Hepatocyte (in vitro differentiated cells): Measurements from ENCODE around the gene TMEM141. TPM values are rescaled to one million over a fixed set of nuclear protein-coding genes. Genes with fewer than 3 reads are reported as not detected.

Experiments used
- DNase-seq: peaks from one replicate; pipeline ENCODE4 v3.0.0-alpha.2; 2016; ENCODE audit warnings: low spot score
- H2AFZ ChIP-seq: fragments of 200-600 bp; sonication (generic); 2 replicates; pipeline ENCODE4 v1.6.0; 2016; ENCODE audit warnings: antibody characterized with exemption, mild to moderate bottlenecking
- H3K27ac ChIP-seq: fragments of 200-600 bp; sonication (generic); 2 replicates; pipeline ENCODE4 v1.5.1; 2016; ENCODE audit warnings: mild to moderate bottlenecking
- H3K27me3 ChIP-seq: fragments of 200-600 bp; sonication (generic); 2 replicates; pipeline ENCODE4 v1.6.1; 2016
- H3K36me3 ChIP-seq: fragments of 200-600 bp; sonication (generic); replicated peaks from 2 replicates; pipeline ENCODE4 v1.5.1; 2016; ENCODE audit warnings: low read depth; ENCODE audit not compliant: insufficient read depth
- H3K4me1 ChIP-seq: fragments of 200-600 bp; sonication (generic); 2 replicates; pipeline ENCODE4 v1.5.1; 2016; ENCODE audit warnings: mild to moderate bottlenecking, moderate library complexity; ENCODE audit not compliant: insufficient read depth
- H3K4me2 ChIP-seq: fragments of 200-600 bp; sonication (generic); 2 replicates; pipeline ENCODE4 v1.6.0; 2016
- H3K4me3 ChIP-seq: fragments of 200-600 bp; sonication (generic); 2 replicates; pipeline ENCODE4 v1.5.1; 2016; ENCODE audit warnings: mild to moderate bottlenecking
- H3K79me2 ChIP-seq: fragments of 200-600 bp; sonication (generic); 2 replicates; pipeline ENCODE4 v1.6.0; 2017; ENCODE audit warnings: mild to moderate bottlenecking
- H3K9me2 ChIP-seq: fragments of 200-600 bp; sonication (generic); replicated peaks from 2 replicates; pipeline ENCODE4 v1.6.0; 2017; ENCODE audit warnings: mild to moderate bottlenecking; ENCODE audit not compliant: insufficient read depth
- H3K9me3 ChIP-seq: fragments of 200-600 bp; sonication (generic); 2 replicates; pipeline ENCODE4 v1.5.1; 2016; ENCODE audit warnings: low read depth, mild to moderate bottlenecking
- H4K20me1 ChIP-seq: fragments of 200-600 bp; sonication (generic); 2 replicates; pipeline ENCODE4 v1.6.0; 2016; ENCODE audit warnings: mild to moderate bottlenecking; ENCODE audit not compliant: insufficient read depth, poor library complexity, severe bottlenecking
- EZH2 ChIP-seq: fragments of 200-600 bp; sonication (generic); IDR thresholded peaks from 2 replicates; pipeline ENCODE4 v1.6.1; 2016; ENCODE audit warnings: antibody characterized with exemption, mild to moderate bottlenecking, borderline replicate concordance
- EZH2phosphoT487 ChIP-seq: fragments of 200-600 bp; sonication (generic); IDR thresholded peaks from one replicate; pipeline ENCODE4 v1.6.1; 2018; ENCODE audit warnings: antibody characterized with exemption, mild to moderate bottlenecking, low read depth, moderate library complexity; ENCODE audit not compliant: unreplicated experiment, severe bottlenecking
- WGBS: methylation state at CpG from one replicate; pipeline ENCODE4 v1.1.6; 2016; ENCODE audit warnings: low lambda C conversion rate; ENCODE audit errors: missing lambda C conversion rate; 5-methylcytosine and 5-hydroxymethylcytosine counted together
- polyA plus RNA-seq: library from polyadenylated mRNA; unstranded; fragments of >200 nt; fragmentation: Nextera tagmentation; extraction: Ambion mirVana; gene quantifications from 2 replicates; pipeline ENCODE4 v1.2.1, GENCODE V29; 2016
- total RNA-seq: library from RNA; depleted of rRNA; stranded (reverse); fragments of >200 nt; gene quantifications from 2 replicates; pipeline ENCODE4 v1.2.3, GENCODE V29; 2014
- TF ChIP-seq, protein P1 (sequence below): fragments of 200-600 bp; sonication (generic); IDR thresholded peaks from 2 replicates; pipeline ENCODE4 v1.5.1; 2016; ENCODE audit warnings: antibody characterized with exemption, mild to moderate bottlenecking; ENCODE audit not compliant: poor library complexity

Gene TMEM141
- total and polyA plus RNA-seq, 2 experiments from 2014 or later: 230 to 385 TPM

DNA sequence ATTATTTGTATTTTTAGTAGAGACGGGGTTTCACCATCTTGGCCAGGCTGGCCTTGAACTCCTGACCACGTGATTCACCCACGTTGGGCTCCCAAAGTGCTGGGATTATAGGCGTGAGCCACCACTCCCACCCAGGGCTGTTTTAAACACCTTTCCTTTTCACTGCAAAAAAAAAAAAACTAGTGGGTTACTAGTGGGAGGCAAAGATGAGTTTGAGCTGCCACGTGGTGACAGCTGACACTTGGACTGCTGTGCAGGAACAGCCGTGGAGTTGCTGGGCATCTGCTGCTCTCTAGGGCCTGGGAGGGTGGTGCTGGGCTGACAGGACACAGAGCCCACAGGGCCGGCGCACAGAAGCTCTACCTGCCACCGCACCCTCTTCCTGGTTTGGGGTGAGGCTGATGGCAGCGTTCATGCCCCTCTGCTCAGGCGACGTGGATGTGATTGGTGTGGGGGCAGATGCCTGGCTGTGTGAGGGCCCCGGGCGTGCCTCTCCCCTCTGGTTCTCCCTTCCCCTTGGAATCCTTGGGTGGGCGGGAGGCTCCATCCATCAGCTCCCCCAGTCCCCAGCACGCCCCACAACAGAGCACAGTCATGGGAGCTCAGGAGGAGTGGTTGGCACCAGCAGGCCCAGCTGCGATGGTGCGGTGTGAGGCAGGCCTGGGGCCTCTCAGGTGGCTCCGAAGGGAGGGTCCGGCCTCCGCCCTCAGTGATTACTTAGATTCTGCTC lies 33.5 kb downstream of the TMEM141 start:
- Histone ChIP-seq H2AFZ (no peak overlapping the region), H4K20me1 (peaks cover 14% of the 10 kb centered on the region), H3K36me3 (no peaks in the 10 kb centered on the region), H3K4me3 (no peak overlapping the region), H3K27ac (no peak overlapping the region), H3K9me3 (no peaks in the 10 kb centered on the region), H3K4me2 (no peak overlapping the region), H3K27me3 (no peaks in the 10 kb centered on the region), H3K4me1 (peaks cover 6% of the 10 kb centered on the region), H3K79me2 (peaks cover 33% of the 10 kb centered on the region), H3K9me2 (no peaks in the 10 kb centered on the region)
- TF ChIP-seq EZH2phosphoT487: no peak
- TF ChIP-seq EZH2: no peak
- TF ChIP-seq, protein P1, sequence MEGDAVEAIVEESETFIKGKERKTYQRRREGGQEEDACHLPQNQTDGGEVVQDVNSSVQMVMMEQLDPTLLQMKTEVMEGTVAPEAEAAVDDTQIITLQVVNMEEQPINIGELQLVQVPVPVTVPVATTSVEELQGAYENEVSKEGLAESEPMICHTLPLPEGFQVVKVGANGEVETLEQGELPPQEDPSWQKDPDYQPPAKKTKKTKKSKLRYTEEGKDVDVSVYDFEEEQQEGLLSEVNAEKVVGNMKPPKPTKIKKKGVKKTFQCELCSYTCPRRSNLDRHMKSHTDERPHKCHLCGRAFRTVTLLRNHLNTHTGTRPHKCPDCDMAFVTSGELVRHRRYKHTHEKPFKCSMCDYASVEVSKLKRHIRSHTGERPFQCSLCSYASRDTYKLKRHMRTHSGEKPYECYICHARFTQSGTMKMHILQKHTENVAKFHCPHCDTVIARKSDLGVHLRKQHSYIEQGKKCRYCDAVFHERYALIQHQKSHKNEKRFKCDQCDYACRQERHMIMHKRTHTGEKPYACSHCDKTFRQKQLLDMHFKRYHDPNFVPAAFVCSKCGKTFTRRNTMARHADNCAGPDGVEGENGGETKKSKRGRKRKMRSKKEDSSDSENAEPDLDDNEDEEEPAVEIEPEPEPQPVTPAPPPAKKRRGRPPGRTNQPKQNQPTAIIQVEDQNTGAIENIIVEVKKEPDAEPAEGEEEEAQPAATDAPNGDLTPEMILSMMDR: no peak
- no peak for DNase-seq
- WGBS: 94% methylated on average over 19 of the region's 21 CpGs

DNA sequence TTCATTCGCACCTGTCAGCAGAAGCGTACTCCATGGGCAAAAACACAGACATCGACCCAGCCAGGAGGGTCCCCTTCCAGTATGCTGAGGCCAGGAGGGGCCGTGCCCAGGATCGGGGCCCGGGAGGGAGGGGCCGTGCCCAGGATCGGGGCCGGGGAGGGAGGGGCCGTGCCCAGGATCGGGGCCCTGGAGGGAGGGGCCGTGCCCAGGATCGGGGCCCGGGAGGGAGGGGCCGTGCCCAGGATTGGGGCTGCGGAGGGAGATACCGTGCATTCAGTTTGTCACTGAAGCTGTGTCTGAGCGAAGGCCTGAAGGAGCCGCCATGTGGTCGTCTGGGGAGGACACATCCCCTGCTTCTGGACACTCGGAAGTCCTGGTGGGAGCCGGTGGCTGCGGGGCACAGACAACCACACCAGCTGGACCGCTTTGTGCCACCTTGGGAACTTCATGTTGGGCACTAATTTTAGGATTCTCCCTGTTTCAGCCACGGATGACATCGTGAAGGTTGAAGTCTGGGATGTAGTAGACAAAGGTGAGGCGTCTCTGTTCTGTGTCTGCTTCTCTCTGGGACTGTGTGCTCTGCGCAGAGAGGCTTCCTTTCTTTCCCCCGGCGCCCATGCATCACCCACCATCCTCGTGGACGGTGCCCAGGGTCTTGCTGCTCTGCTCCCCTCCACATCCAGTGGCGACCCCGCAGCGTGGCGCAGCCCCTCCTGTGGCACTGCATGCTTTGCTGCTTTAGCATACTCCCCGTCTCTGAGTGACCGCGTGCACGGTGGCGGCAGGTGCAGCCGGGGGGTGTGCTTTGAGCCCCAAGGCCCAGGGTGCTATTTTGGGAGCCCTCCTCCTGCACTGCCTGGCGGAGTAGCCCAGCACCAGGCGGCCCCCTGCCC lies 34.4 kb downstream of the TMEM141 start:
- TF ChIP-seq, protein P1: no peak
- TF ChIP-seq EZH2phosphoT487: no peak
- TF ChIP-seq EZH2: no peak
- Histone ChIP-seq H3K27me3 (no peaks in the 10 kb centered on the region), H3K79me2 (peaks cover 24% of the 10 kb centered on the region), H3K27ac (no peak overlapping the region), H3K9me2 (no peaks in the 10 kb centered on the region), H3K4me2 (no peak overlapping the region), H4K20me1 (peaks cover 6% of the 10 kb centered on the region), H3K4me3 (no peak overlapping the region), H3K36me3 (no peaks in the 10 kb centered on the region), H3K9me3 (no peaks in the 10 kb centered on the region), H2AFZ (no peak overlapping the region), H3K4me1 (peaks cover 6% of the 10 kb centered on the region)
- 96% methylated on average over 31 of the region's 44 CpGs for WGBS
- DNase-seq: no peak

DNA sequence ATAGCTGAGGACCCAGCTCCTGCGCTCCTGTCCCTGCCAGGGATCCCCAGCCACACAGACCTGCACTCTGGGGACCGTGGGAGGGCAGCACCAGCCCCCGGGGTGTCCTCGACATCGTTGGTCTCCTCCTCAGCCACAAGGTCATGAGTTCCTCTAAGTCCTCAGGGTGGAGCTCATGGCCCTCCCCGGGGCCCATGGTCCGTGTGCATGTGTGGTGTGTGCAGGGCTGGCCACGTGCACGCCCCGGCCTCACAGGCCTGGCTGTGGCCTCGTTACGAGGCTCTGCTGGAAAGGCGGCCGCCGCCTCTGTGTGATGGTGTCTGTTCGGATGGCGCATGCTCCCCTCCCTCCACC lies 35.0 kb downstream of the TMEM141 start:
- WGBS: 96% methylated on average over 17 of the region's 17 CpGs
- H3K9me3 ChIP-seq: no peaks in the 10 kb centered on the region

More for the DNA sequence above, 35.0 kb downstream of the TMEM141 start:
- H3K27ac ChIP-seq: no peak overlapping the region
- no peaks in the 10 kb centered on the region for H3K36me3 ChIP-seq
- no peak overlapping the region for H3K4me2 ChIP-seq
- H4K20me1 ChIP-seq: peaks cover 4% of the 10 kb centered on the region
- no peak overlapping the region for H3K4me3 ChIP-seq
- TF ChIP-seq EZH2phosphoT487 (no peak), EZH2 (no peak)
- TF ChIP-seq, protein P1: no peak
- no peak overlapping the region for H2AFZ ChIP-seq
- no peaks in the 10 kb centered on the region for H3K9me2 ChIP-seq
- H3K27me3 ChIP-seq: no peaks in the 10 kb centered on the region
- no peak for DNase-seq
- peaks cover under 1% of the 10 kb centered on the region for H3K4me1 ChIP-seq
- peaks cover 18% of the 10 kb centered on the region for H3K79me2 ChIP-seq
